ENCODE results near the gene FBH1. TPM values are rescaled to one million over a fixed set of nuclear protein-coding genes. Genes with fewer than 3 reads are reported as not detected.

FBH1 gene
- total and polyA plus RNA-seq, 10 of the 15 experiments (the other 5 are each of a cell fraction or from before 2014, with no cell fraction given) = 6.1 to 67.6 (median 47.2) TPM

DNA sequence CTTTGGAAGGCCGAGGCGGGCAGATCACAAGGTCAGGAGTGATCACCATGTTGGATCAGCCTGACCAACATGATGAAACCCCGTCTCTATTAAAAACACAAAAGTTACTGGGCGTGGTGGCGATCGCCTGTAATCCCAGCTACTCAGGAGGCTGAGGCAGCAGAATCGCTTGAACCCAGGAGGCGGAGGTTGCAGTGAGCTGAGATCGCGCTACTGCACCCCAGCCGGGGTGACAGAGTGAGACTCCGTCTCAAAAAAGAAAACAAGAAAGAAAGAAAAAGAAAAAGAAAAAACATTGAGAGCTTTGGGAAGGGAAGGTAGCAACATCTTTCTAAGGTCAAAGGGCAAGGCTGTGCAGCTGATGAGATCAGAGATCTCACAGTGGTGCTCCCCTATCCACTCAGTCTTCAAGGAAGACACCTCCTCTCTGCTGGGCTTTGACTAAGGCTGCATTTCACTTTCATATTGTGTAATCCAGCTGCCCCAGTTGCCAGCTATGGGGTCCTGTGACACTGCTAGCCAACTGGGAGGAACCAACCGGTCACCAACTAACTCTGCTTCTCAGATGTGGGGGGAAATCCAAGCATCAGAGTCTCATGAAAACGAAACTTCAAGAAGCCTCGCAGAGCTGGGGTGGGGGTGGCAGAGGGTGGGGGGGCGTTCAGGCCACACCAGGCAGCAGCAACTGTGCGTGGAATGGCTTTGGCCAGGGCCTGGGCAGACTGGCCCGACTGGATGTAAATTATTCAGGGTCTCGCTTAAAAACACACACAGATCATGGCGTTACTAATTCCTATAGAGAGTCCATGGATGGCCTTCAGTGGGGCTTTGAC is 85.8 kb downstream of the FBH1 start (continued):
- TF ChIP-seq, protein P1, sequence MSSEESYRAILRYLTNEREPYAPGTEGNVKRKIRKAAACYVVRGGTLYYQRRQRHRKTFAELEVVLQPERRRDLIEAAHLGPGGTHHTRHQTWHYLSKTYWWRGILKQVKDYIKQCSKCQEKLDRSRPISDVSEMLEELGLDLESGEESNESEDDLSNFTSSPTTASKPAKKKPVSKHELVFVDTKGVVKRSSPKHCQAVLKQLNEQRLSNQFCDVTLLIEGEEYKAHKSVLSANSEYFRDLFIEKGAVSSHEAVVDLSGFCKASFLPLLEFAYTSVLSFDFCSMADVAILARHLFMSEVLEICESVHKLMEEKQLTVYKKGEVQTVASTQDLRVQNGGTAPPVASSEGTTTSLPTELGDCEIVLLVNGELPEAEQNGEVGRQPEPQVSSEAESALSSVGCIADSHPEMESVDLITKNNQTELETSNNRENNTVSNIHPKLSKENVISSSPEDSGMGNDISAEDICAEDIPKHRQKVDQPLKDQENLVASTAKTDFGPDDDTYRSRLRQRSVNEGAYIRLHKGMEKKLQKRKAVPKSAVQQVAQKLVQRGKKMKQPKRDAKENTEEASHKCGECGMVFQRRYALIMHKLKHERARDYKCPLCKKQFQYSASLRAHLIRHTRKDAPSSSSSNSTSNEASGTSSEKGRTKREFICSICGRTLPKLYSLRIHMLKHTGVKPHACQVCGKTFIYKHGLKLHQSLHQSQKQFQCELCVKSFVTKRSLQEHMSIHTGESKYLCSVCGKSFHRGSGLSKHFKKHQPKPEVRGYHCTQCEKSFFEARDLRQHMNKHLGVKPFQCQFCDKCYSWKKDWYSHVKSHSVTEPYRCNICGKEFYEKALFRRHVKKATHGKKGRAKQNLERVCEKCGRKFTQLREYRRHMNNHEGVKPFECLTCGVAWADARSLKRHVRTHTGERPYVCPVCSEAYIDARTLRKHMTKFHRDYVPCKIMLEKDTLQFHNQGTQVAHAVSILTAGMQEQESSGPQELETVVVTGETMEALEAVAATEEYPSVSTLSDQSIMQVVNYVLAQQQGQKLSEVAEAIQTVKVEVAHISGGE (CRISPR knock-in tag; IDR thresholded peaks at IDR 0.05) = no peak
- peak; percentile 87 for TF ChIP-seq NBN (IDR thresholded peaks at IDR 0.05)
- TF ChIP-seq, protein P2, sequence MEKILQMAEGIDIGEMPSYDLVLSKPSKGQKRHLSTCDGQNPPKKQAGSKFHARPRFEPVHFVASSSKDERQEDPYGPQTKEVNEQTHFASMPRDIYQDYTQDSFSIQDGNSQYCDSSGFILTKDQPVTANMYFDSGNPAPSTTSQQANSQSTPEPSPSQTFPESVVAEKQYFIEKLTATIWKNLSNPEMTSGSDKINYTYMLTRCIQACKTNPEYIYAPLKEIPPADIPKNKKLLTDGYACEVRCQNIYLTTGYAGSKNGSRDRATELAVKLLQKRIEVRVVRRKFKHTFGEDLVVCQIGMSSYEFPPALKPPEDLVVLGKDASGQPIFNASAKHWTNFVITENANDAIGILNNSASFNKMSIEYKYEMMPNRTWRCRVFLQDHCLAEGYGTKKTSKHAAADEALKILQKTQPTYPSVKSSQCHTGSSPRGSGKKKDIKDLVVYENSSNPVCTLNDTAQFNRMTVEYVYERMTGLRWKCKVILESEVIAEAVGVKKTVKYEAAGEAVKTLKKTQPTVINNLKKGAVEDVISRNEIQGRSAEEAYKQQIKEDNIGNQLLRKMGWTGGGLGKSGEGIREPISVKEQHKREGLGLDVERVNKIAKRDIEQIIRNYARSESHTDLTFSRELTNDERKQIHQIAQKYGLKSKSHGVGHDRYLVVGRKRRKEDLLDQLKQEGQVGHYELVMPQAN (conservative IDR thresholded peaks at IDR 0.05) = 0 out of 2 replicates have a peak, but pooled peaks have one; percentile 4
- TF ChIP-seq, protein P3, sequence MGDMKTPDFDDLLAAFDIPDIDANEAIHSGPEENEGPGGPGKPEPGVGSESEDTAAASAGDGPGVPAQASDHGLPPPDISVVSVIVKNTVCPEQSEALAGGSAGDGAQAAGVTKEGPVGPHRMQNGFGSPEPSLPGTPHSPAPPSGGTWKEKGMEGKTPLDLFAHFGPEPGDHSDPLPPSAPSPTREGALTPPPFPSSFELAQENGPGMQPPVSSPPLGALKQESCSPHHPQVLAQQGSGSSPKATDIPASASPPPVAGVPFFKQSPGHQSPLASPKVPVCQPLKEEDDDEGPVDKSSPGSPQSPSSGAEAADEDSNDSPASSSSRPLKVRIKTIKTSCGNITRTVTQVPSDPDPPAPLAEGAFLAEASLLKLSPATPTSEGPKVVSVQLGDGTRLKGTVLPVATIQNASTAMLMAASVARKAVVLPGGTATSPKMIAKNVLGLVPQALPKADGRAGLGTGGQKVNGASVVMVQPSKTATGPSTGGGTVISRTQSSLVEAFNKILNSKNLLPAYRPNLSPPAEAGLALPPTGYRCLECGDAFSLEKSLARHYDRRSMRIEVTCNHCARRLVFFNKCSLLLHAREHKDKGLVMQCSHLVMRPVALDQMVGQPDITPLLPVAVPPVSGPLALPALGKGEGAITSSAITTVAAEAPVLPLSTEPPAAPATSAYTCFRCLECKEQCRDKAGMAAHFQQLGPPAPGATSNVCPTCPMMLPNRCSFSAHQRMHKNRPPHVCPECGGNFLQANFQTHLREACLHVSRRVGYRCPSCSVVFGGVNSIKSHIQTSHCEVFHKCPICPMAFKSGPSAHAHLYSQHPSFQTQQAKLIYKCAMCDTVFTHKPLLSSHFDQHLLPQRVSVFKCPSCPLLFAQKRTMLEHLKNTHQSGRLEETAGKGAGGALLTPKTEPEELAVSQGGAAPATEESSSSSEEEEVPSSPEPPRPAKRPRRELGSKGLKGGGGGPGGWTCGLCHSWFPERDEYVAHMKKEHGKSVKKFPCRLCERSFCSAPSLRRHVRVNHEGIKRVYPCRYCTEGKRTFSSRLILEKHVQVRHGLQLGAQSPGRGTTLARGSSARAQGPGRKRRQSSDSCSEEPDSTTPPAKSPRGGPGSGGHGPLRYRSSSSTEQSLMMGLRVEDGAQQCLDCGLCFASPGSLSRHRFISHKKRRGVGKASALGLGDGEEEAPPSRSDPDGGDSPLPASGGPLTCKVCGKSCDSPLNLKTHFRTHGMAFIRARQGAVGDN (IDR thresholded peaks at IDR 0.05) = peak; percentile 70
- no peak; the same call in 1 of the 2 replicates for TF ChIP-seq JUND (IDR thresholded peaks at IDR 0.05; ENCODE audit: low read depth, low read length)
- TF ChIP-seq EGR1 (IDR thresholded peaks at IDR 0.05; ENCODE audit: borderline replicate concordance in 1 of 2, low read depth in 2 of 2, low read length in 2 of 2) = peak in 1 of 2 experiments; percentile 51; a peak in 1 of 3 replicates
- peak; percentile 83 for TF ChIP-seq JUNB (IDR thresholded peaks at IDR 0.05)
- TF ChIP-seq, protein P4, sequence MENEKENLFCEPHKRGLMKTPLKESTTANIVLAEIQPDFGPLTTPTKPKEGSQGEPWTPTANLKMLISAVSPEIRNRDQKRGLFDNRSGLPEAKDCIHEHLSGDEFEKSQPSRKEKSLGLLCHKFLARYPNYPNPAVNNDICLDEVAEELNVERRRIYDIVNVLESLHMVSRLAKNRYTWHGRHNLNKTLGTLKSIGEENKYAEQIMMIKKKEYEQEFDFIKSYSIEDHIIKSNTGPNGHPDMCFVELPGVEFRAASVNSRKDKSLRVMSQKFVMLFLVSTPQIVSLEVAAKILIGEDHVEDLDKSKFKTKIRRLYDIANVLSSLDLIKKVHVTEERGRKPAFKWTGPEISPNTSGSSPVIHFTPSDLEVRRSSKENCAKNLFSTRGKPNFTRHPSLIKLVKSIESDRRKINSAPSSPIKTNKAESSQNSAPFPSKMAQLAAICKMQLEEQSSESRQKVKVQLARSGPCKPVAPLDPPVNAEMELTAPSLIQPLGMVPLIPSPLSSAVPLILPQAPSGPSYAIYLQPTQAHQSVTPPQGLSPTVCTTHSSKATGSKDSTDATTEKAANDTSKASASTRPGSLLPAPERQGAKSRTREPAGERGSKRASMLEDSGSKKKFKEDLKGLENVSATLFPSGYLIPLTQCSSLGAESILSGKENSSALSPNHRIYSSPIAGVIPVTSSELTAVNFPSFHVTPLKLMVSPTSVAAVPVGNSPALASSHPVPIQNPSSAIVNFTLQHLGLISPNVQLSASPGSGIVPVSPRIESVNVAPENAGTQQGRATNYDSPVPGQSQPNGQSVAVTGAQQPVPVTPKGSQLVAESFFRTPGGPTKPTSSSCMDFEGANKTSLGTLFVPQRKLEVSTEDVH (IDR thresholded peaks at IDR 0.05; ENCODE audit: low read depth, partially characterized antibody) = no peak
- TF ChIP-seq TCF7 (IDR thresholded peaks at IDR 0.05; ENCODE audit: borderline replicate concordance) = 0 out of 2 replicates have a peak, but pooled peaks have one; percentile 54
- peak; percentile 72 for TF ChIP-seq IKZF1 (conservative IDR thresholded peaks at IDR 0.05)
- no peak for TF ChIP-seq FOS (IDR thresholded peaks at IDR 0.05; ENCODE audit: borderline replicate concordance, extremely low read depth, insufficient read length)
- TF ChIP-seq, protein P5, sequence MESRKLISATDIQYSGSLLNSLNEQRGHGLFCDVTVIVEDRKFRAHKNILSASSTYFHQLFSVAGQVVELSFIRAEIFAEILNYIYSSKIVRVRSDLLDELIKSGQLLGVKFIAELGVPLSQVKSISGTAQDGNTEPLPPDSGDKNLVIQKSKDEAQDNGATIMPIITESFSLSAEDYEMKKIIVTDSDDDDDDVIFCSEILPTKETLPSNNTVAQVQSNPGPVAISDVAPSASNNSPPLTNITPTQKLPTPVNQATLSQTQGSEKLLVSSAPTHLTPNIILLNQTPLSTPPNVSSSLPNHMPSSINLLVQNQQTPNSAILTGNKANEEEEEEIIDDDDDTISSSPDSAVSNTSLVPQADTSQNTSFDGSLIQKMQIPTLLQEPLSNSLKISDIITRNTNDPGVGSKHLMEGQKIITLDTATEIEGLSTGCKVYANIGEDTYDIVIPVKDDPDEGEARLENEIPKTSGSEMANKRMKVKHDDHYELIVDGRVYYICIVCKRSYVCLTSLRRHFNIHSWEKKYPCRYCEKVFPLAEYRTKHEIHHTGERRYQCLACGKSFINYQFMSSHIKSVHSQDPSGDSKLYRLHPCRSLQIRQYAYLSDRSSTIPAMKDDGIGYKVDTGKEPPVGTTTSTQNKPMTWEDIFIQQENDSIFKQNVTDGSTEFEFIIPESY (IDR thresholded peaks at IDR 0.05) = no peak; the same call in 1 of the 2 replicates
- TF ChIP-seq BACH1 (IDR thresholded peaks at IDR 0.05; ENCODE audit: borderline replicate concordance) = no peak

All from GM12878 (cell line).